Ishikawa (cell line): ENCODE results near the gene IL19.

ENCODE experiments used
- CEBPB ChIP-seq: IDR thresholded peaks from 2 replicates; pipeline ENCODE4 v1.6.1; 2012
- CREB1 ChIP-seq: IDR thresholded peaks from 2 replicates; pipeline ENCODE4 v1.6.1; 2012; ENCODE audit warnings: low read depth
- EGR1 ChIP-seq: IDR thresholded peaks from 2 replicates; pipeline ENCODE4 v1.6.1; 2012
- EP300 ChIP-seq: IDR thresholded peaks from 2 replicates; pipeline ENCODE4 v1.6.1; 2012; ENCODE audit warnings: borderline replicate concordance
- FOXM1 ChIP-seq: IDR thresholded peaks from 2 replicates; pipeline ENCODE4 v1.6.1; 2012; ENCODE audit warnings: low read depth, borderline replicate concordance
- NFIC ChIP-seq: IDR thresholded peaks from 2 replicates; pipeline ENCODE4 v1.6.1; 2012
- RAD21 ChIP-seq: IDR thresholded peaks from 2 replicates; pipeline ENCODE4 v1.6.1; 2012; ENCODE audit warnings: low read depth
- TAF1 ChIP-seq: IDR thresholded peaks from 2 replicates; pipeline ENCODE4 v1.6.1; 2012; ENCODE audit warnings: low read depth, mild to moderate bottlenecking
- TEAD4 ChIP-seq: IDR thresholded peaks from 2 replicates; pipeline ENCODE4 v1.6.1; 2012
- YY1 ChIP-seq: IDR thresholded peaks from 2 replicates; pipeline ENCODE4 v1.6.1; 2012; ENCODE audit warnings: low read depth
- ZBTB7A ChIP-seq: IDR thresholded peaks from 2 replicates; pipeline ENCODE4 v1.6.1; 2012; ENCODE audit warnings: low read depth
- TF ChIP-seq, protein P1 (sequence below): IDR thresholded peaks from 2 replicates; pipeline ENCODE4 v1.6.1; 2012; ENCODE audit warnings: low read depth, mild to moderate bottlenecking
- TF ChIP-seq, protein P2 (sequence below): IDR thresholded peaks from 2 replicates; pipeline ENCODE4 v1.6.1; 2012
- TF ChIP-seq, protein P3 (sequence below): IDR thresholded peaks from 2 replicates; pipeline ENCODE4 v1.6.1; 2012

DNA sequence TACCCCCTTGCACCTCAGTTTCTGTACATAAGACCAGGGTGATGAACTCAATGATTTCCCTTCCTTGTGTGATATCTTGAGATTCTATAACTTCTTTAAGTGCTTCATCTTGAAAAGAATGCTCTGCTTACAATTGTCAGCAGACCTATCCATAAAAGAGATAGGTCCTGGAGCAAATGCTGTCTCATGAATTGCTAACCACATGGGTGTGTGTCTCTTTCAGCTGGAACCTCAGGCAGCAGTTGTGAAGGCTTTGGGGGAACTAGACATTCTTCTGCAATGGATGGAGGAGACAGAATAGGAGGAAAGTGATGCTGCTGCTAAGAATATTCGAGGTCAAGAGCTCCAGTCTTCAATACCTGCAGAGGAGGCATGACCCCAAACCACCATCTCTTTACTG lies 97.7 kb downstream of the IL19 start:
- TF ChIP-seq, protein P1, sequence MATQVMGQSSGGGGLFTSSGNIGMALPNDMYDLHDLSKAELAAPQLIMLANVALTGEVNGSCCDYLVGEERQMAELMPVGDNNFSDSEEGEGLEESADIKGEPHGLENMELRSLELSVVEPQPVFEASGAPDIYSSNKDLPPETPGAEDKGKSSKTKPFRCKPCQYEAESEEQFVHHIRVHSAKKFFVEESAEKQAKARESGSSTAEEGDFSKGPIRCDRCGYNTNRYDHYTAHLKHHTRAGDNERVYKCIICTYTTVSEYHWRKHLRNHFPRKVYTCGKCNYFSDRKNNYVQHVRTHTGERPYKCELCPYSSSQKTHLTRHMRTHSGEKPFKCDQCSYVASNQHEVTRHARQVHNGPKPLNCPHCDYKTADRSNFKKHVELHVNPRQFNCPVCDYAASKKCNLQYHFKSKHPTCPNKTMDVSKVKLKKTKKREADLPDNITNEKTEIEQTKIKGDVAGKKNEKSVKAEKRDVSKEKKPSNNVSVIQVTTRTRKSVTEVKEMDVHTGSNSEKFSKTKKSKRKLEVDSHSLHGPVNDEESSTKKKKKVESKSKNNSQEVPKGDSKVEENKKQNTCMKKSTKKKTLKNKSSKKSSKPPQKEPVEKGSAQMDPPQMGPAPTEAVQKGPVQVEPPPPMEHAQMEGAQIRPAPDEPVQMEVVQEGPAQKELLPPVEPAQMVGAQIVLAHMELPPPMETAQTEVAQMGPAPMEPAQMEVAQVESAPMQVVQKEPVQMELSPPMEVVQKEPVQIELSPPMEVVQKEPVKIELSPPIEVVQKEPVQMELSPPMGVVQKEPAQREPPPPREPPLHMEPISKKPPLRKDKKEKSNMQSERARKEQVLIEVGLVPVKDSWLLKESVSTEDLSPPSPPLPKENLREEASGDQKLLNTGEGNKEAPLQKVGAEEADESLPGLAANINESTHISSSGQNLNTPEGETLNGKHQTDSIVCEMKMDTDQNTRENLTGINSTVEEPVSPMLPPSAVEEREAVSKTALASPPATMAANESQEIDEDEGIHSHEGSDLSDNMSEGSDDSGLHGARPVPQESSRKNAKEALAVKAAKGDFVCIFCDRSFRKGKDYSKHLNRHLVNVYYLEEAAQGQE, result no peak
- TF ChIP-seq YY1 (no peak), TAF1 (no peak), CEBPB (no peak), CREB1 (no peak), ZBTB7A (no peak), TEAD4 (no peak), EP300 (no peak), EGR1 (no peak), RAD21 (no peak), NFIC (no peak), FOXM1 (no peak)
- TF ChIP-seq, protein P2, sequence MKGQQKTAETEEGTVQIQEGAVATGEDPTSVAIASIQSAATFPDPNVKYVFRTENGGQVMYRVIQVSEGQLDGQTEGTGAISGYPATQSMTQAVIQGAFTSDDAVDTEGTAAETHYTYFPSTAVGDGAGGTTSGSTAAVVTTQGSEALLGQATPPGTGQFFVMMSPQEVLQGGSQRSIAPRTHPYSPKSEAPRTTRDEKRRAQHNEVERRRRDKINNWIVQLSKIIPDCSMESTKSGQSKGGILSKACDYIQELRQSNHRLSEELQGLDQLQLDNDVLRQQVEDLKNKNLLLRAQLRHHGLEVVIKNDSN, result no peak
- TF ChIP-seq, protein P3, sequence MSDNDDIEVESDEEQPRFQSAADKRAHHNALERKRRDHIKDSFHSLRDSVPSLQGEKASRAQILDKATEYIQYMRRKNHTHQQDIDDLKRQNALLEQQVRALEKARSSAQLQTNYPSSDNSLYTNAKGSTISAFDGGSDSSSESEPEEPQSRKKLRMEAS, result no peak
